GM23338 (cell line): Measurements from ENCODE around the gene RAB36. TPM values are rescaled to one million over a fixed set of nuclear protein-coding genes. Genes with fewer than 3 reads are reported as not detected.

Experiments
- ATAC-seq: fragments of 200-7000 bp; cut with Tn5 transposase; 3 replicates; pipeline ENCODE4 v1.9.1; 2020
- DNase-seq: peaks from one replicate; pipeline ENCODE4 v3.0.0-alpha.2; 2015; ENCODE audit warnings: low spot score
- H2AFZ ChIP-seq: fragments of 200-600 bp; sonication (generic); 2 replicates; pipeline ENCODE4 v1.8.0; 2016; ENCODE audit warnings: antibody characterized with exemption, mild to moderate bottlenecking, moderate library complexity
- H3F3A ChIP-seq: fragments of 200-600 bp; sonication (generic); replicated peaks from 2 replicates; pipeline ENCODE4 v1.8.0; 2017; ENCODE audit warnings: antibody characterized with exemption, mixed run types, low read depth
- H3K27ac ChIP-seq: fragments of 200-600 bp; sonication (generic); 2 replicates; pipeline ENCODE4 v1.6.1; 2016; ENCODE audit warnings: low read depth
- H3K27me3 ChIP-seq: fragments of 200-600 bp; sonication (generic); 2 replicates; pipeline ENCODE4 v1.8.0; 2016; ENCODE audit warnings: mild to moderate bottlenecking, mixed run types, moderate library complexity; ENCODE audit not compliant: insufficient read depth
- H3K36me3 ChIP-seq: fragments of 200-600 bp; sonication (generic); 2 replicates; pipeline ENCODE4 v1.8.0; 2016; ENCODE audit warnings: mild to moderate bottlenecking; ENCODE audit not compliant: insufficient read depth
- H3K4me1 ChIP-seq: fragments of 200-600 bp; sonication (generic); 2 replicates; pipeline ENCODE4 v1.8.0; 2016; ENCODE audit warnings: mild to moderate bottlenecking, moderate library complexity; ENCODE audit not compliant: insufficient read depth
- H3K4me2 ChIP-seq: fragments of 200-600 bp; sonication (generic); 2 replicates; pipeline ENCODE4 v1.7.1; 2017; ENCODE audit warnings: mixed run types
- H3K4me3 ChIP-seq: fragments of 200-600 bp; sonication (generic); 2 replicates; pipeline ENCODE4 v1.6.1; 2016; ENCODE audit warnings: mixed run types
- H3K79me2 ChIP-seq: fragments of 200-600 bp; sonication (generic); replicated peaks from 2 replicates; pipeline ENCODE4 v1.8.0; 2017; ENCODE audit warnings: mild to moderate bottlenecking; ENCODE audit not compliant: insufficient read depth
- H3K9me2 ChIP-seq: fragments of 200-600 bp; sonication (generic); 2 replicates; pipeline ENCODE4 v1.8.0; 2017; ENCODE audit not compliant: insufficient read depth
- H4K20me1 ChIP-seq: fragments of 200-600 bp; sonication (generic); replicated peaks from 2 replicates; pipeline ENCODE4 v1.8.0; 2017; ENCODE audit warnings: mild to moderate bottlenecking; ENCODE audit not compliant: insufficient read depth
- H3K27ac Mint-ChIP-seq: 2 replicates; pipeline ENCODE4 v1.8.0; 2020; ENCODE audit warnings: inconsistent platforms, mild to moderate bottlenecking, moderate library complexity, mixed read lengths
- H3K27me3 Mint-ChIP-seq: 3 replicates; pipeline ENCODE4 v1.8.0; 2022; ENCODE audit warnings: low read depth, mild to moderate bottlenecking, moderate library complexity, mixed read lengths, inconsistent platforms; ENCODE audit not compliant: insufficient read depth, poor library complexity
- H3K36me3 Mint-ChIP-seq: 3 replicates; pipeline ENCODE4 v1.8.0; 2021; ENCODE audit warnings: low read depth, mild to moderate bottlenecking, inconsistent platforms, moderate library complexity, mixed read lengths
- H3K4me1 Mint-ChIP-seq: 3 replicates; pipeline ENCODE4 v1.8.0; 2020; ENCODE audit warnings: mild to moderate bottlenecking, inconsistent platforms, mixed read lengths
- H3K4me3 Mint-ChIP-seq: 3 replicates; pipeline ENCODE4 v1.8.0; 2021; ENCODE audit warnings: moderate library complexity, mild to moderate bottlenecking, inconsistent platforms, mixed read lengths
- H3K9me3 Mint-ChIP-seq: 3 replicates; pipeline ENCODE4 v1.8.0; 2020; ENCODE audit warnings: moderate library complexity, mild to moderate bottlenecking, inconsistent platforms, mixed read lengths
- CREB1 ChIP-seq: fragments of 250-450 bp; sonication (Bioruptor Pico); IDR thresholded peaks from 2 replicates; pipeline ENCODE4 v1.5.0; 2020; ENCODE audit warnings: low read depth, mild to moderate bottlenecking, moderate library complexity
- EZH2 ChIP-seq: fragments of 200-600 bp; sonication (generic); IDR thresholded peaks from one replicate; pipeline ENCODE4 v1.8.0; 2017; ENCODE audit warnings: antibody characterized with exemption, mild to moderate bottlenecking, low read depth; ENCODE audit not compliant: unreplicated experiment
- EZH2phosphoT487 ChIP-seq: fragments of 200-600 bp; sonication (generic); IDR thresholded peaks from one replicate; pipeline ENCODE4 v1.8.1; 2018; ENCODE audit warnings: antibody characterized with exemption; ENCODE audit not compliant: unreplicated experiment
- JUNB ChIP-seq: IDR thresholded peaks from one replicate; pipeline ENCODE4 v1.6.1; 2016; ENCODE audit warnings: antibody characterized with exemption; ENCODE audit not compliant: unreplicated experiment
- NANOG ChIP-seq: IDR thresholded peaks from 2 replicates; pipeline ENCODE4 v1.6.1; 2016; ENCODE audit warnings: antibody characterized with exemption, borderline replicate concordance
- POLR2AphosphoS5 ChIP-seq: IDR thresholded peaks from 2 replicates; pipeline ENCODE4 v1.6.1; 2016; ENCODE audit warnings: antibody characterized with exemption, low read depth
- STAT1 ChIP-seq: IDR thresholded peaks from one replicate; pipeline ENCODE4 v1.6.1; 2016; ENCODE audit warnings: antibody characterized with exemption; ENCODE audit not compliant: unreplicated experiment
- ZNF331 ChIP-seq: fragments of 250-450 bp; sonication (Bioruptor Pico); IDR thresholded peaks from 2 replicates; pipeline ENCODE4 v1.5.0; 2020; ENCODE audit warnings: low read depth, mild to moderate bottlenecking, moderate library complexity
- ZNF462 ChIP-seq: fragments of 250-450 bp; sonication (Bioruptor Pico); IDR thresholded peaks from 2 replicates; pipeline ENCODE4 v1.5.0; 2020; ENCODE audit warnings: mild to moderate bottlenecking, moderate library complexity
- polyA plus RNA-seq: library from polyadenylated mRNA; unstranded; fragments of >200 nt; fragmentation: Nextera tagmentation; extraction: Ambion mirVana; gene quantifications from 2 replicates; pipeline ENCODE4 v1.2.1, GENCODE V29; 2016
- total RNA-seq: library from RNA; depleted of rRNA; stranded (reverse); fragments of >200 nt; shearing (Covaris generic); gene quantifications from 2 replicates; pipeline ENCODE4 v1.2.3, GENCODE V29; 2014
- TF ChIP-seq, protein P1 (sequence below): IDR thresholded peaks from 2 replicates; pipeline ENCODE4 v1.6.1; 2016; ENCODE audit warnings: antibody characterized with exemption
- TF ChIP-seq, protein P2 (sequence below), 2 experiments: fragments of 200-600 bp in 1 of 2; sonication (generic) in 1 of 2; conservative IDR thresholded peaks; 2 replicates each; pipeline versions ENCODE4 v1.5.1 to v1.6.1; 2016 to 2017; ENCODE audit warnings: antibody characterized with exemption in 2 of 2, low read depth in 2 of 2, mild to moderate bottlenecking in 2 of 2, moderate library complexity in 1 of 2

The RAB36 gene
- total and polyA plus RNA-seq, 2 experiments from 2014 or later: 0.58 to 1.2 TPM

GRCh38 chr22:23112472-23113012 lies 32.7 kb upstream of the RAB36 start (continued):
- no peak for TF ChIP-seq ZNF462 (CRISPR knock-in tag)

- no peak for ATAC-seq
- no peak overlapping the region for H3K27ac ChIP-seq
- TF ChIP-seq POLR2AphosphoS5: no peak
- no peak for TF ChIP-seq EZH2phosphoT487
- no peak for TF ChIP-seq STAT1
- TF ChIP-seq, protein P1, sequence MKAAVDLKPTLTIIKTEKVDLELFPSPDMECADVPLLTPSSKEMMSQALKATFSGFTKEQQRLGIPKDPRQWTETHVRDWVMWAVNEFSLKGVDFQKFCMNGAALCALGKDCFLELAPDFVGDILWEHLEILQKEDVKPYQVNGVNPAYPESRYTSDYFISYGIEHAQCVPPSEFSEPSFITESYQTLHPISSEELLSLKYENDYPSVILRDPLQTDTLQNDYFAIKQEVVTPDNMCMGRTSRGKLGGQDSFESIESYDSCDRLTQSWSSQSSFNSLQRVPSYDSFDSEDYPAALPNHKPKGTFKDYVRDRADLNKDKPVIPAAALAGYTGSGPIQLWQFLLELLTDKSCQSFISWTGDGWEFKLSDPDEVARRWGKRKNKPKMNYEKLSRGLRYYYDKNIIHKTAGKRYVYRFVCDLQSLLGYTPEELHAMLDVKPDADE: no peak
- no peak for TF ChIP-seq NANOG
- no peak for TF ChIP-seq ZNF331 (CRISPR knock-in tag)
- TF ChIP-seq JUNB: no peak
- no peak for TF ChIP-seq CREB1 (CRISPR knock-in tag)
- TF ChIP-seq, protein P2, sequence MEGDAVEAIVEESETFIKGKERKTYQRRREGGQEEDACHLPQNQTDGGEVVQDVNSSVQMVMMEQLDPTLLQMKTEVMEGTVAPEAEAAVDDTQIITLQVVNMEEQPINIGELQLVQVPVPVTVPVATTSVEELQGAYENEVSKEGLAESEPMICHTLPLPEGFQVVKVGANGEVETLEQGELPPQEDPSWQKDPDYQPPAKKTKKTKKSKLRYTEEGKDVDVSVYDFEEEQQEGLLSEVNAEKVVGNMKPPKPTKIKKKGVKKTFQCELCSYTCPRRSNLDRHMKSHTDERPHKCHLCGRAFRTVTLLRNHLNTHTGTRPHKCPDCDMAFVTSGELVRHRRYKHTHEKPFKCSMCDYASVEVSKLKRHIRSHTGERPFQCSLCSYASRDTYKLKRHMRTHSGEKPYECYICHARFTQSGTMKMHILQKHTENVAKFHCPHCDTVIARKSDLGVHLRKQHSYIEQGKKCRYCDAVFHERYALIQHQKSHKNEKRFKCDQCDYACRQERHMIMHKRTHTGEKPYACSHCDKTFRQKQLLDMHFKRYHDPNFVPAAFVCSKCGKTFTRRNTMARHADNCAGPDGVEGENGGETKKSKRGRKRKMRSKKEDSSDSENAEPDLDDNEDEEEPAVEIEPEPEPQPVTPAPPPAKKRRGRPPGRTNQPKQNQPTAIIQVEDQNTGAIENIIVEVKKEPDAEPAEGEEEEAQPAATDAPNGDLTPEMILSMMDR (conservative IDR thresholded peaks at IDR 0.05; ENCODE audit: low read depth in 2 of 2): no peak
- no peak for TF ChIP-seq EZH2
Measured at GRCh38 chr22:23113067-23113846, 32.0 kb upstream of the RAB36 start.

More at GRCh38 chr22:23113067-23113846, 32.0 kb upstream of the RAB36 start:
- H3K4me1 Mint-ChIP-seq: peaks cover 7% of the 10 kb centered on the region
- H3K27ac Mint-ChIP-seq: no peak overlapping the region
- no peaks in the 10 kb centered on the region for H3K36me3 Mint-ChIP-seq
- H3F3A ChIP-seq: no peaks in the 10 kb centered on the region
- no peaks in the 10 kb centered on the region for H3K9me3 Mint-ChIP-seq
- H2AFZ ChIP-seq: no peak overlapping the region
- peaks cover 3% of the 10 kb centered on the region for H3K27me3 Mint-ChIP-seq
- H3K36me3 ChIP-seq: no peaks in the 10 kb centered on the region
- H3K4me1 ChIP-seq: no peaks in the 10 kb centered on the region; the same call in 1 of the 2 replicates
- no peak overlapping the region for H3K4me3 ChIP-seq
- H3K4me2 ChIP-seq: no peak overlapping the region
- DNase-seq: no peak
- H3K79me2 ChIP-seq: no peaks in the 10 kb centered on the region
- H3K27me3 ChIP-seq: no peaks in the 10 kb centered on the region
- no peaks in the 10 kb centered on the region for H4K20me1 ChIP-seq
- H3K4me3 Mint-ChIP-seq: no peak overlapping the region
- H3K9me2 ChIP-seq: no peaks in the 10 kb centered on the region
